Measurements from ENCODE around the gene ENPP7.

ENPP7 gene

DNA sequence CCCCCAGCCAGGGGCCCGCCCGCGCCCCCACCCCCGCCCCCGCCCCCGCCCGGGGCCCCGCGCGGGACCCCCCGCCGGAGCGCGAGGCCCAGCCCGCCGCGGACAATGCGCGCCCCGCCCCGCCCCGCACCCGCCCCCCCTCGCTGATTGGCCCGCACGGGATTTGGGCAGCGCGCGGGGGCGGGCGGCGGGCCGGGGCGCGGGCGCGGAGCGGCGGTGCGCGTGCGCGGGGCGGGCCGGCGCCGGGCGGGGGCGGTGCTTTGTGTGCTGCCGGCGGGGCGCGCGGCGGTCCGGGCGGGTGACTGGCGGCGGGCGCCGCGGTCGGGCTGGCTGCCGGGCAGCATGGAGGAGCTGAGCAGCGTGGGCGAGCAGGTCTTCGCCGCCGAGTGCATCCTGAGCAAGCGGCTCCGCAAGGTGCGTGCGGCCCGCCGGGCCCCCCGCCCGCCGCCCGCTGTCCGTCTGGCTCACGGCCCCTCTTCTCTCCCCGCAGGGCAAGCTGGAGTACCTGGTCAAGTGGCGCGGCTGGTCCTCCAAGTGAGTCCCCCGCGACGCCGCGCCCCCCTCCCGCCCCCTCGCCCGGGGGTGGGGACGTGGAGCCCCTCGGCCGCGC, 47.3 kb downstream of the ENPP7 start, which contains the start of gene CBX2:
TSS of gene CBX2 (plus strand) at position 255 of the 610 bp plus-strand sequence. CDS start at position 343, 88 bp downstream.
- DNase-seq (ENCODE audit: low read depth) = peak; percentile 83

GRCh38 chr17:79778504-79779083, 47.9 kb downstream of the ENPP7 start:
- DNase-seq (ENCODE audit: low read depth) = no peak

- no peak for DNase-seq (ENCODE audit: low read depth)
These were observed 48.4 kb downstream of the ENPP7 start for GRCh38 chr17:79779084-79779529.

- no peak for DNase-seq (ENCODE audit: low read depth)
These were observed 49.1 kb downstream of the ENPP7 start for GRCh38 chr17:79779661-79780365.

DNA sequence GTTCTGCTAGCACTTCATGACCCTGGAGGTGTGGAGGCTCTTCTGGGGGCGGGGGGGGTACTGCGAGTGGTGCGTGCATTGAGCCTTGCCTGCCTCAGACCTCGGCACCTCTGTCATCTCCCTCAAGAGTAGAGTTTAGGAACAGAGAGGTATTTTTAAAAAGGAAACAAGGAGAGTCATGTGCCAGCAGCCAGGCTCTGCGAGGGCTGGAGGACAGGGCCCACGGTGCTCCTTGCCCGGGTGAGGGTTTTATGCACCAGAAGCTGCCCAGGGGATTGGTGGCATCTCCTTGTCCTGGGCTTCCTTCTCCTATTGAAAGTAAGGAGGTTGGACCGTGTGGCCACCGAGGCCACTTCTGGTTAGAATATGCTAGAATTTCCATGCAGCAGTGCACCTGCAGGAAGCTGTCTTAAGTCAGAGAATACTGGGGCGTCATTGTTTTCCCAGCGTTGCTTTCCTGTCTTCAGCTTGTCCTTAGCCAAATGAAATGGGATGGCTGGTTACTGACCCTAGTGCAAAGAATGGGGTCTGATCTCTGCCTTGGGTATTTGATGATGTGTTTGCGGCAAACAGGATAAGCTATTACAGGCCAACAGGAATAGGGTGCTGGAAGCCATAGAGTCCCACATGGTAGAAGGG, 50.4 kb downstream of the ENPP7 start:
- no peak for DNase-seq (ENCODE audit: low read depth)

- no peak for DNase-seq (ENCODE audit: low read depth)
These were observed 51.2 kb downstream of the ENPP7 start for GRCh38 chr17:79781736-79782575.

DNA sequence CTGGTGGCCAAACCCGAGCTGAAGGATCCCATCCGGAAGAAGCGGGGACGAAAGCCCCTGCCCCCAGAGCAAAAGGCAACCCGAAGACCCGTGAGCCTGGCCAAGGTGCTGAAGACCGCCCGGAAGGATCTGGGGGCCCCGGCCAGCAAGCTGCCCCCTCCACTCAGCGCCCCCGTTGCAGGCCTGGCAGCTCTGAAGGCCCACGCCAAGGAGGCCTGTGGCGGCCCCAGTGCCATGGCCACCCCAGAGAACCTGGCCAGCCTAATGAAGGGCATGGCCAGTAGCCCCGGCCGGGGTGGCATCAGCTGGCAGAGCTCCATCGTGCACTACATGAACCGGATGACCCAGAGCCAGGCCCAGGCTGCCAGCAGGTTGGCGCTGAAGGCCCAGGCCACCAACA, 53.1 kb downstream of the ENPP7 start:
- DNase-seq (ENCODE audit: low read depth) = no peak

GRCh38 chr17:79784353-79785016, 53.7 kb downstream of the ENPP7 start:
- no peak for DNase-seq (ENCODE audit: low read depth)

GRCh38 chr17:79785017-79785899, 54.5 kb downstream of the ENPP7 start:
- DNase-seq (ENCODE audit: low read depth) = no peak

DNA sequence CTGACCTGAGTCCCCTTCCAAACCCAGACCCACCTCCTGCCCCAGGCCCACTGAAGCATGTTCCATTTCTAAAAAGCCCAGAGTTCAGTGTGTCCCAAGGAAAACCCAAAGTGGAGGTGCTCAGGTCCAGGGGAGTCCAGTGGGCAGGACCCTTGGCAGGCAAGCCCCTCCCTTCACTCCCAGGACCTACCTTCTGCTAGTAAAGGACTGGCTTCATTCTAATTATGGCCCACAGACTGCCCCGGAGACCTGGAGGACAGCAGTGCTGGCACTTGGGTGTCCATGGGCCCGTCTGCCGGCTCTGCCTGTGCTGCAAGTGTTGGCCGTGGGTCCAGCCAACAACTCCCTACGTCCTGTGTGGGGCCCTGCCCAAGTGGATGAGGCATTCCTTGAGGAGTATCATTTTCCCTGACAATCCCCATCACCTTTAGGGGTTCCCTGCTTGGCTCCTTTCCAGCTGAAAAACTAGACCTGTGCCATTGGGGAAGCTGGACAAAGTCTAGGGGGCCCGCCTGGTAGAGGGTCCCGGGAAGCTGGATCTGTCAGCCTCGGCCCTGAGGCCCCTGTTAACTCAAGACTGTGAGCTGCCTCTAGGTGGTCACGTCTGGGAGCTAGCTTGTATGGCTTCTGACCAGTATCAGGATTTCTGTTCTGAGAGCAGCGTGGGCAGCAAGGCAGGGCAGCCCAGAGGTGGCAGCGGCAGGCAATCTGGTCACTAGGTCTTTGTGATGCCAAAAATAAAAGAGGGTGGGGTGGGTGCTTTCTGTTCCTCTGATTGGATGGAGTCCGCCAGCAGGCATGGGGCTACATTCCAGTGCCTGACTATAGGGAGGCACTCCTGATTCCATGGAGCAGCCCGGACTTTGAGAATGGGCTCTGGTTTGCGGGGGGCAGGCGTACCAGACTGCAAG, 55.4 kb downstream of the ENPP7 start:
- DNase-seq (ENCODE audit: low read depth) = no peak

DNA sequence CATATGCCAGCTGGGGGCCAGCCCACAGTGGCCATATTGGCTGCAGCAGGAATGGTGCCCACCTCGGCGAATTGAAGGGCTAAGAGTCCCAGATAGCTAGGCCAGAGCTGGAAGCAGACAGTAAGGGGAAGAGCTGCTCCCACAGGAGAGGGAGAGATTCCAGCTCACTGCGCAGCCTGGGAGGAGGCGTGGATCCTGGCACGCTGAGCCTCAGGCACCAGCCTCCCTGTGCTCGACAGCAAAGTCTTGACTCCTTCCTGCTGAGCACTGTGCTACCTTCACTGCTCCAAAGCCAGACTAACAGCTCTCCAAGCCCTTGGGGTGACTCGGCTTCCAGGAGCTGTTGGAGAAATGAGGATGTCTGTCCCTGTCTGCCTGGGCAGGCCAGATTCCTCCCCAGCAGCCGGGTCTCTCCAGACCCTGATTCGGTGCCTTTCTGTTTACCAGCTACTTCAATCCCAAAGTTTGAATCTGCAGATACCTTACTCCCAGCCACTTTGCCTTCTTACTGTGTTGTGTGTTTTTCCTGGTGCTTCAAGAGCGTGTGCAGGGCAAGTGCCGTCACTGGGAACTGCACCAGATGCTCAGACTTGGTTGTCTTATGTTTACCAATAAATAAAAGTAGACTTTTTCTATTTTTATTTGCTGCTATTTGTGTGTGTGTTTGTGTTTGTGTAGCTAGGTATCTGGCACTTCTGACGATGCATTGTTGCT, 56.3 kb downstream of the ENPP7 start:
- no peak for DNase-seq (ENCODE audit: low read depth)

- no peak for DNase-seq (ENCODE audit: low read depth)
These were observed 57.7 kb downstream of the ENPP7 start for GRCh38 chr17:79788455-79788854.

- DNase-seq (ENCODE audit: low read depth) = no peak
These were observed 58.5 kb downstream of the ENPP7 start for GRCh38 chr17:79788989-79789942.

GRCh38 chr17:79789943-79790804, 59.4 kb downstream of the ENPP7 start:
- DNase-seq (ENCODE audit: low read depth) = peak; percentile 58

- no peak for DNase-seq (ENCODE audit: low read depth)
These were observed 60.3 kb downstream of the ENPP7 start for GRCh38 chr17:79790805-79791734.

Data from ELR (cell line).